Measurements from ENCODE around the gene ALKBH2. TPM values are rescaled to one million over a fixed set of nuclear protein-coding genes. Genes with fewer than 3 reads are reported as not detected.

Gene ALKBH2
- total and polyA plus RNA-seq, 2 experiments from 2014 or later, result 14.8 to 20.4 TPM

- 54 to 55% methylated on average over 13 of the region's 13 CpGs for whole genome bisulfite sequencing, 2 experiments (ENCODE audit: low coverage in 1 of 2, low lambda C conversion rate in 2 of 2, missing lambda C conversion rate in 2 of 2)
- Histone ChIP-seq H3K9me2 (ENCODE audit: insufficient read depth) (no peaks in the 10 kb centered on the region), H3K27ac (no peak overlapping the region), H3K9ac (no peak overlapping the region), H3K79me2 (ENCODE audit: insufficient read depth) (no peaks in the 10 kb centered on the region), H3K9me3 (ENCODE audit: low read depth) (no peaks in the 10 kb centered on the region), H2AFZ (no peak overlapping the region), H3F3A (ENCODE audit: insufficient read depth) (no peaks in the 10 kb centered on the region), H3K4me2 (ENCODE audit: unreplicated experiment) (no peak overlapping the region), H4K20me1 (ENCODE audit: insufficient read depth) (no peaks in the 10 kb centered on the region), H3K27me3 (replicated peaks; ENCODE audit: insufficient read depth) (peaks cover 4% of the 10 kb centered on the region; the same call in 1 of the 2 replicates), H3K4me3 (no peak overlapping the region), H3K4me1 (ENCODE audit: insufficient read depth) (peaks cover 8% of the 10 kb centered on the region; the same call in 1 of the 2 replicates), H3K36me3 (ENCODE audit: low read depth) (no peaks in the 10 kb centered on the region)
- DNase-seq, result no peak
- in situ Hi-C loops (cut with MboI), result no loop called here
- no peak for TF ChIP-seq EZH2phosphoT487 (IDR thresholded peaks at IDR 0.05; ENCODE audit: insufficient read depth, low read depth)
- no peak for TF ChIP-seq EZH2 (IDR thresholded peaks at IDR 0.05; ENCODE audit: insufficient read depth, poor library complexity, severe bottlenecking)
Observed at GRCh38 chr12:109127533-109128242, 34.4 kb upstream of the ALKBH2 start.

GRCh38 chr12:109126784-109127183 is 33.5 kb upstream of the ALKBH2 start:
- no peak for DNase-seq
- Histone ChIP-seq H3K4me2 (ENCODE audit: unreplicated experiment) (no peak overlapping the region), H3K4me1 (ENCODE audit: insufficient read depth) (peaks cover 6% of the 10 kb centered on the region; the same call in 1 of the 2 replicates), H3K9me3 (ENCODE audit: low read depth) (no peaks in the 10 kb centered on the region), H3F3A (ENCODE audit: insufficient read depth) (no peaks in the 10 kb centered on the region), H2AFZ (no peak overlapping the region), H3K27me3 (replicated peaks; ENCODE audit: insufficient read depth) (peaks cover 1% of the 10 kb centered on the region; the same call in 1 of the 2 replicates), H4K20me1 (ENCODE audit: insufficient read depth) (no peaks in the 10 kb centered on the region), H3K79me2 (ENCODE audit: insufficient read depth) (no peaks in the 10 kb centered on the region), H3K4me3 (no peak overlapping the region), H3K9me2 (ENCODE audit: insufficient read depth) (no peaks in the 10 kb centered on the region), H3K9ac (no peak overlapping the region), H3K36me3 (ENCODE audit: low read depth) (no peaks in the 10 kb centered on the region), H3K27ac (no peak overlapping the region)
- in situ Hi-C loops (cut with MboI), result no loop called here
- TF ChIP-seq EZH2 (IDR thresholded peaks at IDR 0.05; ENCODE audit: insufficient read depth, poor library complexity, severe bottlenecking), result no peak
- no peak for TF ChIP-seq EZH2phosphoT487 (IDR thresholded peaks at IDR 0.05; ENCODE audit: insufficient read depth, low read depth)
- 63 to 65% methylated on average over 3 of the region's 3 CpGs for WGBS, 2 experiments (ENCODE audit: low coverage in 1 of 2, low lambda C conversion rate in 2 of 2, missing lambda C conversion rate in 2 of 2)

- in situ Hi-C loops (cut with MboI), result no loop called here
- Histone ChIP-seq H3K27ac (no peak overlapping the region), H3K9me2 (ENCODE audit: insufficient read depth) (no peaks in the 10 kb centered on the region), H3F3A (ENCODE audit: insufficient read depth) (no peaks in the 10 kb centered on the region), H3K4me2 (ENCODE audit: unreplicated experiment) (no peak overlapping the region), H3K9me3 (ENCODE audit: low read depth) (no peaks in the 10 kb centered on the region), H3K27me3 (replicated peaks; ENCODE audit: insufficient read depth) (no peaks in the 10 kb centered on the region), H3K4me1 (ENCODE audit: insufficient read depth) (no peaks in the 10 kb centered on the region), H3K79me2 (ENCODE audit: insufficient read depth) (no peaks in the 10 kb centered on the region), H3K36me3 (ENCODE audit: low read depth) (no peaks in the 10 kb centered on the region), H3K9ac (no peak overlapping the region), H3K4me3 (no peak overlapping the region), H2AFZ (no peak overlapping the region), H4K20me1 (ENCODE audit: insufficient read depth) (no peaks in the 10 kb centered on the region)
- DNase-seq, result no peak
- no peak for TF ChIP-seq EZH2 (IDR thresholded peaks at IDR 0.05; ENCODE audit: insufficient read depth, poor library complexity, severe bottlenecking)
- no peak for TF ChIP-seq EZH2phosphoT487 (IDR thresholded peaks at IDR 0.05; ENCODE audit: insufficient read depth, low read depth)
- WGBS, 2 experiments (ENCODE audit: low coverage in 1 of 2, low lambda C conversion rate in 2 of 2, missing lambda C conversion rate in 2 of 2), result 72 to 78% methylated on average over 7 of the region's 7 CpGs
Observed at GRCh38 chr12:109125791-109126190, 32.5 kb upstream of the ALKBH2 start.

- Histone ChIP-seq H3K9ac (no peak overlapping the region), H4K20me1 (ENCODE audit: insufficient read depth) (no peaks in the 10 kb centered on the region), H3K4me3 (no peak overlapping the region), H3K36me3 (ENCODE audit: low read depth) (no peaks in the 10 kb centered on the region), H3K27ac (no peak overlapping the region), H3K79me2 (ENCODE audit: insufficient read depth) (no peaks in the 10 kb centered on the region), H3K4me2 (ENCODE audit: unreplicated experiment) (no peak overlapping the region), H3K4me1 (ENCODE audit: insufficient read depth) (no peaks in the 10 kb centered on the region), H3K27me3 (replicated peaks; ENCODE audit: insufficient read depth) (no peaks in the 10 kb centered on the region), H2AFZ (no peak overlapping the region), H3K9me3 (ENCODE audit: low read depth) (no peaks in the 10 kb centered on the region), H3F3A (ENCODE audit: insufficient read depth) (no peaks in the 10 kb centered on the region), H3K9me2 (ENCODE audit: insufficient read depth) (no peaks in the 10 kb centered on the region)
- TF ChIP-seq EZH2phosphoT487 (IDR thresholded peaks at IDR 0.05; ENCODE audit: insufficient read depth, low read depth) (no peak), EZH2 (IDR thresholded peaks at IDR 0.05; ENCODE audit: insufficient read depth, poor library complexity, severe bottlenecking) (no peak)
- WGBS, 2 experiments (ENCODE audit: low coverage in 1 of 2, low lambda C conversion rate in 2 of 2, missing lambda C conversion rate in 2 of 2), result 62 to 68% methylated on average over 12 of the region's 12 CpGs
- in situ Hi-C loops (cut with MboI), result no loop called here
- no peak for DNase-seq
Observed at GRCh38 chr12:109124878-109125648, 31.8 kb upstream of the ALKBH2 start.
